GM23338 (cell line): Measurements from ENCODE around the gene HPCA. TPM values are rescaled to one million over a fixed set of nuclear protein-coding genes. Genes with fewer than 3 reads are reported as not detected.

Experiments
- ATAC-seq: fragments of 200-7000 bp; cut with Tn5 transposase; 3 replicates; pipeline ENCODE4 v1.9.1; 2020
- DNase-seq: peaks from one replicate; pipeline ENCODE4 v3.0.0-alpha.2; 2015; ENCODE audit warnings: low spot score
- H2AFZ ChIP-seq: fragments of 200-600 bp; sonication (generic); 2 replicates; pipeline ENCODE4 v1.8.0; 2016; ENCODE audit warnings: antibody characterized with exemption, mild to moderate bottlenecking, moderate library complexity
- H3F3A ChIP-seq: fragments of 200-600 bp; sonication (generic); replicated peaks from 2 replicates; pipeline ENCODE4 v1.8.0; 2017; ENCODE audit warnings: antibody characterized with exemption, mixed run types, low read depth
- H3K27ac ChIP-seq: fragments of 200-600 bp; sonication (generic); 2 replicates; pipeline ENCODE4 v1.6.1; 2016; ENCODE audit warnings: low read depth
- H3K27me3 ChIP-seq: fragments of 200-600 bp; sonication (generic); 2 replicates; pipeline ENCODE4 v1.8.0; 2016; ENCODE audit warnings: mild to moderate bottlenecking, mixed run types, moderate library complexity; ENCODE audit not compliant: insufficient read depth
- H3K36me3 ChIP-seq: fragments of 200-600 bp; sonication (generic); 2 replicates; pipeline ENCODE4 v1.8.0; 2016; ENCODE audit warnings: mild to moderate bottlenecking; ENCODE audit not compliant: insufficient read depth
- H3K4me1 ChIP-seq: fragments of 200-600 bp; sonication (generic); 2 replicates; pipeline ENCODE4 v1.8.0; 2016; ENCODE audit warnings: mild to moderate bottlenecking, moderate library complexity; ENCODE audit not compliant: insufficient read depth
- H3K4me2 ChIP-seq: fragments of 200-600 bp; sonication (generic); 2 replicates; pipeline ENCODE4 v1.7.1; 2017; ENCODE audit warnings: mixed run types
- H3K4me3 ChIP-seq: fragments of 200-600 bp; sonication (generic); 2 replicates; pipeline ENCODE4 v1.6.1; 2016; ENCODE audit warnings: mixed run types
- H3K79me2 ChIP-seq: fragments of 200-600 bp; sonication (generic); replicated peaks from 2 replicates; pipeline ENCODE4 v1.8.0; 2017; ENCODE audit warnings: mild to moderate bottlenecking; ENCODE audit not compliant: insufficient read depth
- H3K9me2 ChIP-seq: fragments of 200-600 bp; sonication (generic); 2 replicates; pipeline ENCODE4 v1.8.0; 2017; ENCODE audit not compliant: insufficient read depth
- H4K20me1 ChIP-seq: fragments of 200-600 bp; sonication (generic); replicated peaks from 2 replicates; pipeline ENCODE4 v1.8.0; 2017; ENCODE audit warnings: mild to moderate bottlenecking; ENCODE audit not compliant: insufficient read depth
- H3K27ac Mint-ChIP-seq: 2 replicates; pipeline ENCODE4 v1.8.0; 2020; ENCODE audit warnings: inconsistent platforms, mild to moderate bottlenecking, moderate library complexity, mixed read lengths
- H3K27me3 Mint-ChIP-seq: 3 replicates; pipeline ENCODE4 v1.8.0; 2022; ENCODE audit warnings: low read depth, mild to moderate bottlenecking, moderate library complexity, mixed read lengths, inconsistent platforms; ENCODE audit not compliant: insufficient read depth, poor library complexity
- H3K36me3 Mint-ChIP-seq: 3 replicates; pipeline ENCODE4 v1.8.0; 2021; ENCODE audit warnings: low read depth, mild to moderate bottlenecking, inconsistent platforms, moderate library complexity, mixed read lengths
- H3K4me1 Mint-ChIP-seq: 3 replicates; pipeline ENCODE4 v1.8.0; 2020; ENCODE audit warnings: mild to moderate bottlenecking, inconsistent platforms, mixed read lengths
- H3K4me3 Mint-ChIP-seq: 3 replicates; pipeline ENCODE4 v1.8.0; 2021; ENCODE audit warnings: moderate library complexity, mild to moderate bottlenecking, inconsistent platforms, mixed read lengths
- H3K9me3 Mint-ChIP-seq: 3 replicates; pipeline ENCODE4 v1.8.0; 2020; ENCODE audit warnings: moderate library complexity, mild to moderate bottlenecking, inconsistent platforms, mixed read lengths
- CREB1 ChIP-seq: fragments of 250-450 bp; sonication (Bioruptor Pico); IDR thresholded peaks from 2 replicates; pipeline ENCODE4 v1.5.0; 2020; ENCODE audit warnings: low read depth, mild to moderate bottlenecking, moderate library complexity
- CTCF ChIP-seq, 2 experiments: fragments of 200-600 bp in 1 of 2; sonication (generic) in 1 of 2; conservative IDR thresholded peaks; 2 replicates each; pipeline versions ENCODE4 v1.5.1 to v1.6.1; 2016 to 2017; ENCODE audit warnings: antibody characterized with exemption in 2 of 2, low read depth in 2 of 2, mild to moderate bottlenecking in 2 of 2, moderate library complexity in 1 of 2
- ETS1 ChIP-seq: IDR thresholded peaks from 2 replicates; pipeline ENCODE4 v1.6.1; 2016; ENCODE audit warnings: antibody characterized with exemption
- EZH2 ChIP-seq: fragments of 200-600 bp; sonication (generic); IDR thresholded peaks from one replicate; pipeline ENCODE4 v1.8.0; 2017; ENCODE audit warnings: antibody characterized with exemption, mild to moderate bottlenecking, low read depth; ENCODE audit not compliant: unreplicated experiment
- EZH2phosphoT487 ChIP-seq: fragments of 200-600 bp; sonication (generic); IDR thresholded peaks from one replicate; pipeline ENCODE4 v1.8.1; 2018; ENCODE audit warnings: antibody characterized with exemption; ENCODE audit not compliant: unreplicated experiment
- POLR2AphosphoS5 ChIP-seq: IDR thresholded peaks from 2 replicates; pipeline ENCODE4 v1.6.1; 2016; ENCODE audit warnings: antibody characterized with exemption, low read depth
- REST ChIP-seq: IDR thresholded peaks from one replicate; pipeline ENCODE4 v1.6.1; 2018; ENCODE audit warnings: antibody characterized with exemption; ENCODE audit not compliant: unreplicated experiment
- STAT1 ChIP-seq: IDR thresholded peaks from one replicate; pipeline ENCODE4 v1.6.1; 2016; ENCODE audit warnings: antibody characterized with exemption; ENCODE audit not compliant: unreplicated experiment
- ZNF114 ChIP-seq: fragments of 250-450 bp; sonication (Bioruptor Pico); IDR thresholded peaks from 2 replicates; pipeline ENCODE4 v1.5.0; 2020; ENCODE audit warnings: mild to moderate bottlenecking, moderate library complexity
- ZNF331 ChIP-seq: fragments of 250-450 bp; sonication (Bioruptor Pico); IDR thresholded peaks from 2 replicates; pipeline ENCODE4 v1.5.0; 2020; ENCODE audit warnings: low read depth, mild to moderate bottlenecking, moderate library complexity
- polyA plus RNA-seq: library from polyadenylated mRNA; unstranded; fragments of >200 nt; fragmentation: Nextera tagmentation; extraction: Ambion mirVana; gene quantifications from 2 replicates; pipeline ENCODE4 v1.2.1, GENCODE V29; 2016
- total RNA-seq: library from RNA; depleted of rRNA; stranded (reverse); fragments of >200 nt; shearing (Covaris generic); gene quantifications from 2 replicates; pipeline ENCODE4 v1.2.3, GENCODE V29; 2014

Gene HPCA
- total and polyA plus RNA-seq, 2 experiments from 2014 or later: 0.35 to 0.82 TPM

- no peak overlapping the region for H3K27ac Mint-ChIP-seq
- ATAC-seq (no peak), DNase-seq (no peak)
- Histone ChIP-seq H3K9me2 (no peaks in the 10 kb centered on the region), H3K4me2 (no peak overlapping the region), H3K4me1 (peaks cover 18% of the 10 kb centered on the region; the same call in 1 of the 2 replicates), H3K27ac (no peak overlapping the region), H4K20me1 (no peaks in the 10 kb centered on the region; the same call in 1 of the 2 replicates), H3K27me3 (peaks cover 43% of the 10 kb centered on the region), H3K36me3 (no peaks in the 10 kb centered on the region), H3K4me3 (no peak overlapping the region), H2AFZ (no peak overlapping the region), H3F3A (peaks cover 7% of the 10 kb centered on the region; the same call in 1 of the 2 replicates), H3K79me2 (no peaks in the 10 kb centered on the region)
- peaks cover 45% of the 10 kb centered on the region for H3K27me3 Mint-ChIP-seq
- TF ChIP-seq CREB1: no peak
- TF ChIP-seq POLR2AphosphoS5: no peak
- TF ChIP-seq EZH2: no peak
- no peak for TF ChIP-seq STAT1
- no peak for TF ChIP-seq EZH2phosphoT487
- TF ChIP-seq ETS1: no peak
- no peak for TF ChIP-seq ZNF331 (CRISPR knock-in tag)
- H3K4me1 Mint-ChIP-seq: peaks cover 17% of the 10 kb centered on the region
- H3K4me3 Mint-ChIP-seq: no peak overlapping the region
- peaks cover 8% of the 10 kb centered on the region; the same call in 1 of the 3 replicates for H3K36me3 Mint-ChIP-seq
- peaks cover 5% of the 10 kb centered on the region; the same call in 2 of the 3 replicates for H3K9me3 Mint-ChIP-seq
Observed at GRCh38 chr1:32896451-32896850, 10.2 kb downstream of the HPCA start.

- H3K9me3 Mint-ChIP-seq: no peaks in the 10 kb centered on the region; the same call in 2 of the 3 replicates
- TF ChIP-seq POLR2AphosphoS5: no peak
- no peak for TF ChIP-seq REST
- no peak for TF ChIP-seq CTCF (conservative IDR thresholded peaks at IDR 0.05; ENCODE audit: low read depth in 2 of 2)
- TF ChIP-seq ZNF114 (CRISPR knock-in tag): no peak
Observed at GRCh38 chr1:32897082-32898049, 11.1 kb downstream of the HPCA start.

More at GRCh38 chr1:32897082-32898049, 11.1 kb downstream of the HPCA start:
- Mint-ChIP-seq H3K27me3 (peaks cover 43% of the 10 kb centered on the region), H3K4me1 (peaks cover 13% of the 10 kb centered on the region), H3K27ac (no peak overlapping the region), H3K36me3 (peaks cover 3% of the 10 kb centered on the region; the same call in 1 of the 3 replicates), H3K4me3 (no peak overlapping the region)
- Histone ChIP-seq H3K4me1 (peaks cover 18% of the 10 kb centered on the region; the same call in 1 of the 2 replicates), H4K20me1 (no peaks in the 10 kb centered on the region), H3K36me3 (no peaks in the 10 kb centered on the region), H3K9me2 (no peaks in the 10 kb centered on the region), H3K27me3 (peaks cover 43% of the 10 kb centered on the region), H3K4me3 (no peak overlapping the region), H3K4me2 (no peak overlapping the region), H3F3A (peaks cover 3% of the 10 kb centered on the region; the same call in 1 of the 2 replicates), H2AFZ (no peak overlapping the region), H3K27ac (no peak overlapping the region), H3K79me2 (no peaks in the 10 kb centered on the region)
- ATAC-seq (no peak), DNase-seq (no peak)
